ENCODE results near the gene SMAD2. TPM values are rescaled to one million over a fixed set of nuclear protein-coding genes. Genes with fewer than 3 reads are reported as not detected.
A peak's percentile ranks its signal among the peaks of the same experiment; 100 is the strongest.

SMAD2 gene
- polyA plus RNA-seq, 1 donor (not counting 4 experiments of a cell fraction or from before 2014, with no cell fraction given) = 87.1 TPM

GRCh38 chr18:47887227-47887626, 43.2 kb downstream of the SMAD2 start:
- dilution Hi-C loops (cut with MboI; ENCODE audit: extremely low pct_ligation_motif_present, low sequenced_read_pairs) = no loop called here
- no peak overlapping the region for H3K4me2 ChIP-seq (ENCODE audit: control insufficient read depth, extremely low read depth, insufficient read depth, low read depth, low read length)
- H3K4me3 ChIP-seq (ENCODE audit: control insufficient read depth in 2 of 3, extremely low read depth in 1 of 3, insufficient read depth in 2 of 3, low read depth in 1 of 3, low read length in 3 of 3) = no peak overlapping the region
- peaks cover 5% of the 10 kb centered on the region in 2 experiments for H3K36me3 ChIP-seq (ENCODE audit: control insufficient read depth in 2 of 2, extremely low read depth in 1 of 2, insufficient read depth in 2 of 2, low read length in 2 of 2)
- H3K27me3 ChIP-seq (ENCODE audit: control insufficient read depth, extremely low read depth, insufficient read depth, low read length) = no peaks in the 10 kb centered on the region
- no peaks in the 10 kb centered on the region for H4K20me1 ChIP-seq (ENCODE audit: control insufficient read depth, extremely low read depth, insufficient read depth, low read length)
- no peak for TF ChIP-seq CTCF (optimal IDR thresholded peaks at IDR 0.05 in 1 of 3, IDR thresholded peaks at IDR 0.05 in 1 of 3, conservative IDR thresholded peaks at IDR 0.05 in 1 of 3; ENCODE audit: extremely low read depth in 1 of 3, insufficient read depth in 2 of 3, low read length in 3 of 3)
- no peak for TF ChIP-seq EZH2 (IDR thresholded peaks at IDR 0.05; ENCODE audit: low read length)
- no peak overlapping the region for H3K9ac ChIP-seq (ENCODE audit: control insufficient read depth, extremely low read depth, insufficient read depth, low read length)
- H3K9me1 ChIP-seq (ENCODE audit: control insufficient read depth, extremely low read depth, insufficient read depth, low read length) = no peaks in the 10 kb centered on the region
- no peak overlapping the region for H3K27ac ChIP-seq (ENCODE audit: control insufficient read depth, insufficient read depth, low read length)
- H3K4me1 ChIP-seq (ENCODE audit: control insufficient read depth, extremely low read depth, insufficient read depth, low read length) = peaks cover 16% of the 10 kb centered on the region
- DNase-seq (ENCODE audit: low read depth, low spot score) = no peak
- no peak overlapping the region for H2AFZ ChIP-seq (ENCODE audit: control insufficient read depth, low read length)
- no peak for FAIRE-seq
- no peaks in the 10 kb centered on the region for H3K9me3 ChIP-seq (ENCODE audit: control insufficient read depth, low read depth, low read length)
- peaks cover 17% of the 10 kb centered on the region for H3K79me2 ChIP-seq (ENCODE audit: control insufficient read depth, insufficient read depth, low read length)

- DNase-seq (ENCODE audit: low read depth, low spot score) (peak; percentile 36), FAIRE-seq (peak; percentile 91)
- peaks cover 5% of the 10 kb centered on the region in 2 experiments for H3K36me3 ChIP-seq (ENCODE audit: control insufficient read depth in 2 of 2, extremely low read depth in 1 of 2, insufficient read depth in 2 of 2, low read length in 2 of 2)
- no peak overlapping the region for H3K4me3 ChIP-seq (ENCODE audit: control insufficient read depth in 2 of 3, extremely low read depth in 1 of 3, insufficient read depth in 2 of 3, low read depth in 1 of 3, low read length in 3 of 3)
- H3K4me1 ChIP-seq (ENCODE audit: control insufficient read depth, extremely low read depth, insufficient read depth, low read length) = peaks cover 25% of the 10 kb centered on the region
- no peaks in the 10 kb centered on the region for H3K9me1 ChIP-seq (ENCODE audit: control insufficient read depth, extremely low read depth, insufficient read depth, low read length)
- no peak overlapping the region for H3K9ac ChIP-seq (ENCODE audit: control insufficient read depth, extremely low read depth, insufficient read depth, low read length)
- H4K20me1 ChIP-seq (ENCODE audit: control insufficient read depth, extremely low read depth, insufficient read depth, low read length) = no peaks in the 10 kb centered on the region
- peaks cover 33% of the 10 kb centered on the region for H3K79me2 ChIP-seq (ENCODE audit: control insufficient read depth, insufficient read depth, low read length)
- H3K27me3 ChIP-seq (ENCODE audit: control insufficient read depth, extremely low read depth, insufficient read depth, low read length) = no peaks in the 10 kb centered on the region
- no peak for TF ChIP-seq CTCF (optimal IDR thresholded peaks at IDR 0.05 in 1 of 3, IDR thresholded peaks at IDR 0.05 in 1 of 3, conservative IDR thresholded peaks at IDR 0.05 in 1 of 3; ENCODE audit: extremely low read depth in 1 of 3, insufficient read depth in 2 of 3, low read length in 3 of 3)
- TF ChIP-seq EZH2 (IDR thresholded peaks at IDR 0.05; ENCODE audit: low read length) = no peak
- H3K27ac ChIP-seq (ENCODE audit: control insufficient read depth, insufficient read depth, low read length) = peak overlapping the region; percentile 48
- dilution Hi-C loops (cut with MboI; ENCODE audit: extremely low pct_ligation_motif_present, low sequenced_read_pairs) = no loop called here
- H3K9me3 ChIP-seq (ENCODE audit: control insufficient read depth, low read depth, low read length) = no peaks in the 10 kb centered on the region
- H3K4me2 ChIP-seq (ENCODE audit: control insufficient read depth, extremely low read depth, insufficient read depth, low read depth, low read length) = peak overlapping the region; percentile 33
- no peak overlapping the region for H2AFZ ChIP-seq (ENCODE audit: control insufficient read depth, low read length)
These were observed 46.6 kb downstream of the SMAD2 start for GRCh38 chr18:47883771-47884413.
